HL-60/S4 treated with retinoic acid at 250 ng/mL for 4 days and 3 days (cell line): ENCODE data around the gene LAMTOR4.
"Not testable (repeated sequence)": the region's sequence is repeated elsewhere in the genome, so short reads cannot be mapped to it uniquely, and the experiment has no call there.

Experiments
- in situ Hi-C: fragments of 300-500 bp; cut with MboI; formaldehyde crosslinking; loops from 2 replicates; pipeline ENCODE4 v1.7.0; 2022; ENCODE audit warnings: low sequenced_read_pairs

Gene LAMTOR4

DNA sequence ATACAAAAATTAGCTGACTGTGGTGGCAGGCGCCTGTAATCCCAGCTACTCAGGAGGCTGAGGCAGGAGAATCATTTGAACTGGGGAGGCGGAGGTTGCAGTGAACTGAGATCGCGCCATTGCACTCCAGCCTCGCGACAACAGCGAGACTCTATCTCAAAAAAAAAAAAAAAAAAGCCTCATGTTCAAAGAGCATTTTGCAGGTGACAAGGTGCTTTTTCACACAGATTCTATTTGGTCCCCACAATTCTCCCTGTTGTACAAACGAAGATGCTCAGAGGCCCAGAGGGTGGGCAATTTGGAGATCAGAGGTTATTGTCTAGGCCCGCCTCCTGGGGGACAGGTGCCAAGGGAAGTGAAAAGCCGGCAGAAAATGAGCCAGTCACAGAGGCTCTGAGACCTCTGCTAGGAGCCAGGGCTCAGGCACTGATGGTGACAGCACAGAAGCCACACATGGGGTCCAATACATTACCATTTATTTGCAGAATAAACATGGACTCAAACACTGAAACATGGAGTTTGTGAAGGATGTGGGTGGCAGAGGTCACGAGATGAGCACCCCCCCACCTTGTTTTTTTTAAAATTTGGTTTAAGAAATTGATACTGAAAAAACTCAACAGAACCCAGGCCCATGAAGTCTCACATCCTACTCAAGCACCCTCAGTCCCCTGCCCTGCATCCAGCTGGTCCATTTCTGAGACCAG lies 20.6 kb downstream of the LAMTOR4 start:
- in situ Hi-C loops: no loop called here

DNA sequence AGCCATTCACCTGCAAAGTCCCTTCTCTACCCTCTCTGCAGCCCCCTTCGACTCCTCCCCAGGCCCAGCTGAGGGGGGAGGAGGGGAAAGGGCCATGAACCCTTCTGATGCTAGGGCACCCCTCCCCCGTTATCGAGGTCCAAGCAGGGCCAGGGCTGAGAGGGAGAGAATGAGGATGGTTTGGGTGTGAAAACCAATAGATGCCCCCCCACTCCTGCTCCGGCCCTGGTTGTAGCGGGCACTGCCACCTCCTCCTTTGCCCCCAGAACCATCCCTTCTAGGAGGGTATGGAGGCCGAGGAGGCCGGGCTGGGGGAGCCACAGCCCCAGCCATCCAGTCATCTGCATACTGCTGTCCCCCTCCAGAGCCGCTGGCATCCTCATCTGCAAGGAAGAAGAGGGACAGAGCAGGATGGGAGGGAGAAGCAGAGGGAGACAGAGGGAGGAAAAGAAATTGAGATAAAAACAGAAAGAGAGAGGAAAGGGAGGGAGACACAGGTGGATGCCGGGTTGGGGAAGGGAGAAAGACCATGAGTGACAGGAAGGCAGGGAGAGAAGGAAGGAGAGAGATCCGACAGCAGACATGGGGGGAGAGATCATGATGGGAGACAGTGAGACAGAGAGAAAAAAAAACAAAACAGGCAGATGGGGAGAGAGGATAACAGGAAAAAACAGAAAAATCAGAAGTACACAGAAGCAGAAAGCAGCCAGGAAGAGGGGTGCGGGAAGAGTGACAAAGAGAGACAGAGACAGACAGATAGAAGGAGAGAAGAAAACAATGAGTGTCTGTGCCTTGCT lies 21.6 kb downstream of the LAMTOR4 start:
- in situ Hi-C loops: no loop called here

DNA sequence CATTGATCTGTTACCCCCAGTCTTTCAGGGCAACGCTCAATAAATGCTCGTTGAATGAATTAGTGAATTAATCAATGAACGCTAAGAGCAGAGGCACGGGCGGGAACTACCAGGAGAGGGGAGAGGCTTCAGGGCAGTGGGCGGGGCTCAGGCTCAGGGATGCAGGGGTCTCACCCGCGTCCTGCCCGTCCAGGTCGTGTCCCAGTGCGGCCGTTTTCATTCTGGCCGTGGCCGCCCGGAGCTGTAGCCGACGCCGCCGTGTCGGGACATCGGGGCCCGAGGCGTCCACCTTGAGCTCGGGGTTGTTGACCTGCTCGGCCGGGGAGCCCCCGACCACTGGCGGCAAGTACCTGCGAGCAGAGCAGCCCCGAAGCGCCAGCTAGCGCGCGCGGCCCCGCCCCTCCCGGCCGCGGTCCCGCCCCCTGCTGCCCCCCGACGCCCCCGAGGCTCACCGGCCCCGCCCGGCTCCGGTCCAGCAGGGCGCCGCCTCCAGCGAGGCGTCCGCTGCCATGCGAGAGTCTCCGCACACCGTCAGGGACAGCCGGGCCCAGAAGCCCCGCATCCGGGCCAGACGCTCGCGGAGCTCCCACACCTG lies 22.5 kb downstream of the LAMTOR4 start:
- in situ Hi-C loops: no loop called here

DNA sequence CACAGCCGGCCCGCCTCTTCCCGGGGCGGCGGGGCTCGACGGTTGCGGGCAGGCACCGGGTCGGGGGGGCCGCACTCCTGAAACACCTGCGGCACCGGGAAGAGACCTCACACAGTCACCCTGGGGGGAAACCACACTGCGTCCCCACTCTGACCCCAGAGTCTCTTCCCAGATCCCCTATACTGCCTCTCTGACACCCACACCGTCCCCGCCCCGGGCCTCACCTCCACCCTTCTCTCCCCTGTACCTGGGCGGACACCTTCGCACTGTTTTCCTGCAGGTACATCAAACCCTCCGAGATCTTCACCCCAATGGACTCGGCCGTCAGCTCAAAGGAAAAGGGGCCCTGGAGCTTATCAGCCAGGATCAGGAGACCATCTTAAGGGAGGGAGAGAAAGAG lies 23.1 kb downstream of the LAMTOR4 start:
- in situ Hi-C loops: no loop called here

DNA sequence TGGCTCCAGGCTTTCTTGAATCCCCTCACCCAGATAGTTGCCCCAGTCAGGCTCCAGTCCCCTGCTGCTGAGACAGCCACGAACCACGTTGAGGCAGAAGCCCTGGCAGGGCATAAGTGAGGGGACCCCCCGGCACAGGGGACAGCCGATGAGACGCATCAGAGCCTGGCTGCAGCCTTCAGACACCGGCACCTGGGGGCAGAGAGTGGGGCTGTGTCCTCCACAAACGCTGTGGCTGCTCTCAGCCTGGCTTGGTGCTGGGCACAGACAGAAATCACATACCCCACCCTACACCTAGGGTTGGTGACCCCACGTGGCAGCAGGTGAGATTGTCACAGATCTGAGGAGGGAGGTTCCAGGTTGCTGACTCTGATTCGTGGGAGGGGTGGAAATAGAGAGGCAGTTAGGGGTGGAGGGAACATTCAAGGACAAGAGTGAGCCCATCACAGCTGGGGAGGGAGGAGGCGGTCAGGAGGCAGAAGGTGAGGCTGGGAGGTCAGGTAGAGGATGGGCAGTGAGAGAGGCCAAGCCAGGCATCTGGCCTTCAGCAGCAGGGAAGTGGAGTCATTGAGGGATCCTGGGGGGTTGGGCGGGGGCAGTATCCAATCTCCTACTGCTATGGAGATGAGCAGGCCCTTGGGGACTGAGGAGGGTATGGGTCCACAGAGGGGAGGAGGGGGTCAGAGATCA lies 25.2 kb downstream of the LAMTOR4 start:
- in situ Hi-C loops: no loop called here

DNA sequence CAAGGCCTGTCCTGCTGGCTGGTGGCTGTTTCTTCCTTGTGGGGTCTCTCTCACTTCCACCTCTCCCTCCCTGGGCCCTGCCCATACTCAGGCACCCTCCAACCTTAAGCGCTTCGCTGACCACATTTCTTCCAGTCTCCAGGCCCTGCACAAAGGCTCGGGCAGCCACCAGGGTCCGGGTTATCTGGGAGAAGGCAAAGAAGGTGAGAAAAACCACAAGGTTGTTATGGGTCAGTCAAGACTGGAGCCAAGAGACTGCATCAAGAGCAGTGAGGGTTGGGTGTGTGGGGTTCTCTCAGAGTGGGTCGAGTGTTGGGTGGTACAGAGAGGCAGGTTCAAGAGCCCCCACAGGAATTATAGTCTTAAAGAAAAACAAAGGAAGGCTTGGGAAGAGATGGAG lies 25.9 kb downstream of the LAMTOR4 start:
- in situ Hi-C loops: no loop called here

DNA sequence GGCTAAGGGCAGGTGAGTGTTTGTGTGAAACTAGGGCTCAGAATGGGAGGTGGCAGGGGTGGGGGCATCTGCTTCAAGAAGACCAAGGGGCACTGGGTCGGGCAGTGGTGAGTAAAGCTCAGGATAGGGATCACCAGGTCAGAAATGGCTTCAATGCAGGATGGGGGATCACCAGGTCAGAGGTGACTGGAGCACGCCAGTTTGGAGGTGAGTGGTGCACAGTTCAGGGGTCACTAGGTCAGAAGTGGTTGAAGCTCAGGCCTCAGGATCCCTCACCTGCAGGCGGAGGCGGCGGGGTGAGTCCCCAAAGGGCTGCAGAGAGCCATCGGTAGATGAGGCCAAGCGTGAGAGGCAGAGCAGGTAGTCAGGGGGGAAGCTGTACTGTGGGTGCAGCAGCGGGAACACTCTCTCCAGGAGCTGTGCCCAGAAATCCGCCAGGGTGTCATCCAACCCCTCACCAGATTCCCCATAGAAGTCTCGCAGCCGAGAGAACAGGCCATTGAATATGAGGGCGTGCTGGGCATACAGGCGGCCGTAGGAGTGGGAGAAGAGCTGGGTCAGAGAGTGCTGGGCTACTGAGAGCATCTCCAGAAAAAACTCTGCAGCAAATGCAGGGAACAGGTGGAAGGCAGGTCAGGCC lies 26.7 kb downstream of the LAMTOR4 start:
- in situ Hi-C loops: no loop called here

DNA sequence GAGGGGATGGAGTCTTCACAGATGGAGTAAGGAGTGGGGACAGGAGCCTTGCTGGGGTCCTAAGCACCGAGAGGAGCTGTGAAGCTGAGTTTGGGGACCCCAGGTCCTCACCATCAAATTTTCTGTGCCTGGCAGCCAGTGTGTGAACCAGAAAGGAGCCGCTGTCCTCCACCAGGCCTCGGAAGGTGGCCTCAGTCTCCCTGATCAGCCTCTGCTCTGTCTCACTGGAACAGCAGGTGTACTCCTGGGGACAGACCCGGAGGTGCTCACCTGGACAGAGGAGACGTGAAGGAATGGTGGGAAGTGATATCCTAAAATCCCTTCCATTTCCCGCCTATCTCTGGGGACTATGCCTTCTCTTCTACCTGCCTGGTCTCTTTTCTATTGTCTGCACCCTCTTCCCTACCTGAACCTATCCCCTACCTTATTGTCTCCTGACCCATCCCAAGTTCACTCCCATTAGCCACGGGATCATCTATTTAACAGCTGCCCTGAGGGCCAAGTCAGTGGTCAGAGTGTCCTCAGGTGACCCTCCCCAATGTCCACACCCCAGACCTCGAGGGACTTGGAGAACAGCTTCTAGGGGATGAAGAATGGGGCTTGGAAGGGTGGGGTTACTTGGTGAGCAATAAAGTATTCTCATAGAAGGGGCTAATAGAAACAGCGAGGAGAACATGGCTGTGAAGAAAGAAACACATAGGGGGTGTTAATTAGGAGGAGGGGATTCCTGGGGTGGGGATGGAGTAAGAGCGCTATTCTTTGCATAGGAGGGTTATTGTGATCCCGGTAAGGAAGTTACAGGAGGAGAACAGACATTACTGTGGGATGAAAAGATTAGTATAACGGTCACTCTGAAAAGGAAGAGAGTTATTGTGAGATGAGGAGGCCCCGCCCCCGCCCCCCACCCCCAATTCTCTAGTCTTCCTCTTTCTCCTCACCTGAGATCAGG lies 27.7 kb downstream of the LAMTOR4 start:
- in situ Hi-C loops: no loop called here

DNA sequence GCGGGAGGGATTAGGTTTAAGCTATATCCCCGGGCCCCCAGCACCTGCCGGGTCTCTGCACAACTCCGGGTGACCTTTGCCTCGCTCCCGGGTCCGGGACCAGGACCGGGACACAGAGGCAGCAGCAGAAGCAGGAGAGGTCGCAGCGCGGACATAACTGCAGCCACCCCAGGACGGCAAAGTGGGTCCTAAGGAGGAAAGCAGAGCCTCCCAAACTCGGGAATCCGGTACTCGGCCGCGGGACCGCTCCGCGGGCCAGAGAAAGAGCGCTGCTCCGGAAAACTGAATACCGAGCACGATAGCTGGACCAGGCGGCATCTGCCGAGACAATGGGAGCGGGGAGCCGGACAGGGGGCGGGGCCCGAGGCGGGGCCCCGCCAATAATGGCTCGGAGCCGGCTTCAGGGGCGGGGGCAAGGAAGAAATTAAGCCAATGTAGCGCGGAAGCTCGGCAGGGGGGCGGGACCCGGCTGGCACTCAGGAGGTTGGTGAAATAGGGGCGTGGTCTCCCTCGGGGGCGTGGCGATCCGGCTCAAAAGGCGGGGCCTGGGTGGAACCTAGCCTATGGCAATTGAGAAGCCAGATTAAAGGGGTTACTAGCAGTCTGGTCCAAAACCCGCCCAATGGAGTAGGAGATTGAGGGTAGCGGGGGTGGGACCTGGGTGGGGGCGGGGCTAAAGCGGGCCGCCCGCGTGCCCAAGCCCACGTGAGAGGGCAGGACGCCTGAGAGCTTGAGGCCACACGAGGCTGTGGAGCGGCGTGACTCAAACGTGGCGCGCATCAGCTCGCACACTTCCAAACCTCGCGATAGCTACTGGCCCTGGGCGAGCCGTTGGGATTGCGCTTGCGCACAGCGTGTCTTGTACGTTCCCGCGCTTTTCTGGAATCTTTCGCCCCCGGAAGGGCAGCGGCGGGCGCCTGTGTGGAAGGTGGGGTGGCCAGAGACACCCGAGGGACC lies 28.6 kb downstream of the LAMTOR4 start, which contains the start of the genes GPC2 and STAG3:
GPC2 (minus strand) TSS at position 337 of the 957 bp plus-strand sequence; CDS start at position 155, 182 bp downstream.
STAG3 (plus strand) TSS at position 874 of the 957 bp plus-strand sequence. CDS start 2,639 bp downstream, outside the sequence.
- in situ Hi-C loops: no loop called here

DNA sequence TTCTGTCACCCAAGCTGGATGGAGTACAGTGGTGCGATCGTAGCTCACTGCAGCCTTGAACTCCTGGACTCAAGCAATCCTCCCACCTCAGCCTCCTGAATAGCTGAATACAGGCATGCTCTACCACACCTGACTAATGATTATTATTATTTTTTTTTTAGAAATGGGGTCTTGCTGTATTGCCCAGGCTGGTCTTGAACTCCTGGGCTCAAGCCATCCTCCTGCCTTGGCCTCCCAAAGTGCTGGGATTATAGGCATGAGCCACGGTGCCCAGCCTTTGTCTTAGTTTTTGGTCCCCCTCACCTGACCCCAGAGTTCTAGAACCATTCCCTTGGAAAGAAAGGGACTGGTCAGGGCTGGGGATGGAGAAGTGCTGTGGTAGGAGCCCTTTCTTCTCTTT lies 31.4 kb downstream of the LAMTOR4 start:
- in situ Hi-C loops: not testable (repeated sequence)

DNA sequence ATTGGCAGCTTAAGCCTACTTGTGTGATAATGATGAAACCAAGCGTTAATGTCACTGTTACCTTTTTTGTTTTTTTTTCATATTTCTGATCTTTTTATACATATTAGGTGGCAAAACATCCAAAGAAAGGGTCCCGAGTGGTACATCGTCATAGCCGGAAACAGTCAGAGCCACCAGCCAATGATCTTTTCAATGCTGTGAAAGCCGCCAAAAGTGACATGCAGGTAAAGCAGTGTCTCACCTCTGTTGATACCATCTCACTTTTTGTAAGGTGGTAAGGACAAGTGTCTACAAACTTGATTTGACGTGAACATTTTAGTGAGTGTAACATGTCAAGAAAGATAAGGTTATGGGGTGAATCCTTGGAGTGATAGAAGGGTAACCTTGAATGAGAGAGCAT lies 33.9 kb downstream of the LAMTOR4 start:
- in situ Hi-C loops: not testable (repeated sequence)

DNA sequence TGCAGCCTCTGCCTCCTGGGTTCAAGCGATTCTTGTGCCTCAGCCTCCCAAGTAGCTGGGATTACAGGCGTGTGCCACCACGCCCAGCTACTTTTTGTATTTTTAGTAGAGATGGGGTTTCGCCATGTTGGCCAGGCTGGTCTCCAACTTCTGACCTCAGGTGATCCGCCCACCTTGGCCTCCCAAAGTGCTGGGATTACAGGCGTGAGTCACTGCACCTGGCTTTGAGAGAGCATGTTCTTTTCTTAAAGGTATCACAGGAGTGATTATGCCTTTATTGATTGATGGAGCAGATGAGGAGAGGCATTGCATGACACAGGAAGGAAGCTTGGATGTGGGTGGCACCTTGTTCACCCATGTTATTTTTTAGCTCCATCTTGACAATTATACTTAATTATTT lies 34.4 kb downstream of the LAMTOR4 start:
- in situ Hi-C loops: not testable (repeated sequence)

DNA sequence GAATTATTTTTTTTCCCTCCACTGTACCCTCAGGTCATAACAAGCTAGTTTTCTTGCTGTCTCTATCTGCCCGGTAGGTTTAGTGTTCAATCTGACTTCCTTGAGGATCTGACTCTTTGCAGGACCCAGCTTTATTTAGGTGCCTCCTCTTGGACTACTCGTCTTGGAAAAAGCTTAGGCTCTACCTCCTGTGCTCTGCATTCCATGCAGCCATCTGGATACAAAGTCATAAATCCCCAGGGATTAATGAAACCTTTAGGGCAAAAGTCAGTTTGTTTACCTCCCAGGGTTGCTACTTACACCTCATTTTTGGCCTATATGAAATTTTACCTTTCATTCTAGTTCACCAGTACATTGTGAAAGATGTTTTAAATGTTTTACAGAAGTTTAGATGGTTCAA lies 37.0 kb downstream of the LAMTOR4 start:
- in situ Hi-C loops: no loop called here

DNA sequence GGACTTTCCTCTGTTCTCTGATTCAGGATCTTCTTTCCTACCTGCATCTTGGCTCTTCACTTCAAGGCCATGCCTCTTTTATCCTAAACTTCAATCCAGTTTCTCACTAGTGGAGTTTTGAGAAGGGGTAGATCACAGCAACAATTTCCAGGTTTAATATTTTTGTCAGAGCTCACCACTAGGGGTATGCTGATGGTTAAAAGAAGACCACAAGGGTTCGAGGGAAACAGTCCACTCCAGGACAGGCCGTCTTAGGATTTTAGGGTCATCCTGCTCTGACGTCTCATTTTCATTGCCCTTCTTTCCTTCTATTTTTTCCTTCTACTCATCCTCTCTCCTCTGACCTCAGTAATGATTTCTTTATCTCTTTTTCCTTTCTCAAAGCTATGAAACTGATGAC lies 40.3 kb downstream of the LAMTOR4 start:
- in situ Hi-C loops: no loop called here

DNA sequence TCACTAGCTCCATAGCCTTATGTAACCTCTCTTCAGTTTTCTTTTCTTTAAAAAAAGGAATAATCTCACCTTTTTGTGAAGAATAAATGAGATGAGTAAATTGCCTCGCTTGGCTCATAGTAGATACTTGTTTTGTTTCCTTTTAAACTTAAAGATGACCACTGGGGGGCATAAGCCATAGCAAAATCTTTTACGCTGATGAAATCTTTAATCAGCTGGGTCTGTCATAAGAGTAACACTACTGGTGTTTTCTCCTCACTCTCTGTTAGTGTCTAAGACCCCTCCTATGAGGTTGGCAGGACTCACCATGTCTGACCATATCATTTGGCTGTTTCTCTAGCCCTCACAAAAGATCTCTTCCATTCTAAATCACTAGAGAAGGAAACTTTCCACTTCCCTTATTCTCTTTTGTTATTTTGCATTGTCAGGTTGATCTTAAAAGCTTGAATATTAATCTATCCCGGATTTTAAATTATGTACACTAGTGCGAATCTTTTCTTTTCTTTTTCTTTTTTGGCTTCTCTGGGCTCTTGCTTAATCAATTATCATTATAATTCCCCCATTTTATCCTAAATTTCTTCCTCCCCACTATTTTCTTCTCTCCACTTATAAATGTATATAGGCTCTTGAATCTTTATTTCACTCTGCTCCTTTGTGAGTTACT lies 41.5 kb downstream of the LAMTOR4 start:
- in situ Hi-C loops: no loop called here

DNA sequence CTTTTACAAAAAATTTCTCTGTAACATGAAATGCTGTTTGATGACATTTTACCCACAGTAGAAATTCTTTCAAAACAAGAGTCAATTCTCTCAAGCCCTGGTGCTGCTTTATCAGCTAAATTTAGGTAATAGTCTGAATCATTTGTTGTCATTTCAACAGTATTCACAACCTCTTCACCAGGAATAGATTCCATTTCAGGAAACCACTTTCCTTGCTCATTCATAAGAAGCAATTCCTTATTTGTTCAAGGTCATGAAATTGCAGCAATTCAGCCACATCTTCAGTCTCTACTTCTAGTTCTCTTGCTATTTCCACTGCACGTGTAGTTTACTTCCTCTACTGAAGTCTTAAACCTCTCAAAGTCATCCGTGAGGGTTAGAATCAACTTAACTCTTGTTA lies 43.1 kb downstream of the LAMTOR4 start:
- in situ Hi-C loops: no loop called here

DNA sequence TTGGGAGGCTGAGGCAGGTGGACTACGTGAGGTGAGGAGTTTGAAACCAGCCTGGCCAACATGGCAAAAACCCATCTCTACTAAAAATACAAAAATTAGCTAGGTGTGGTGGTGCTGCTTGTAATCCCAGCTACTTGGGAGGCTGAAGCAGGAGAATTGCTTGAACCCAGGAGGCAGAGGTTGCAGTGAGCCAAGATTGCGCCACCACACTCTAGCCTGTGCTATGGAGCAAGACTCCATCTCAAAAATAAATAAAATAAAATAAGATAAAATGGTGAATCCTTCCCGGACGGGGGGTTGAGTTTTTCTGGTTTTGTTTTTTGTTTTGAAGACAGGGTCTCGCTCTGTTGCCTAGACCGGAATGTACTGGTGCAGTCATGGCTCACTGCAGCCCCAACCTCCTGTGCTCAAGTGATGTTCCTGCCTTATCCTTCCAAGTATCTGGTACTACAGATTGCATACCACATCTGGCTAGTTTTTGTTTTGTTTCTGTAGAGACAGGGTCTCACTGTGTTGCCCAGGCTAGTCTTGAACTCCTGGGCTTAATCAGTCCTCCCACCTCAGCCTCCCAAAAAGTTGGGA lies 43.7 kb downstream of the LAMTOR4 start:
- in situ Hi-C loops: not testable (repeated sequence)

DNA sequence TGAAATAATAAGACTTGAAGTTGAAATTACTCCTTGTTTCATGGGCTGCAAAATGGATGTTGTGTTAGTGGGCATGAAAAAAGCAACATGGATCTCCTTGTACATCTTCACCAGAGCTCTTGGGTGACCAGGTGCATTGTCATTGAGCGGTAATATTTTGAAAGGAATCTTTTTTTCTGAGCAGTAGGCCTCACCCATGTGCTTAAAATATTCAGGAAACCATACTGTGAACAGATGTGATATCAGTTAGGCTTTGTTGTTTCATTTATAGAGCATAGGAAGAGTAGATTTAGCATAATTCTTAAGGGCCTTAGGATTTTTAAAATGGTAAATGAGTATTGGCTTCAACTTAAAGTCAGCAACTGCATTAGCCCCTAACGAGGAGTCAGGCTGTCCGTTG lies 44.3 kb downstream of the LAMTOR4 start:
- in situ Hi-C loops: no loop called here
